C4-2B (cell line): Measurements from ENCODE around the gene TRAPPC6A.

Experiments used
- H3K27ac ChIP-seq: fragments of 450-650 bp; 2 replicates; pipeline ENCODE4 v1.5.1; 2017
- CTCF ChIP-seq: fragments of 450-650 bp; conservative IDR thresholded peaks from 2 replicates; pipeline ENCODE4 v1.5.1; 2017; ENCODE audit warnings: mild to moderate bottlenecking
- ZFX ChIP-seq: fragments of 450-650 bp; IDR thresholded peaks from 2 replicates; pipeline ENCODE4 v1.6.1; 2017

Gene TRAPPC6A

DNA sequence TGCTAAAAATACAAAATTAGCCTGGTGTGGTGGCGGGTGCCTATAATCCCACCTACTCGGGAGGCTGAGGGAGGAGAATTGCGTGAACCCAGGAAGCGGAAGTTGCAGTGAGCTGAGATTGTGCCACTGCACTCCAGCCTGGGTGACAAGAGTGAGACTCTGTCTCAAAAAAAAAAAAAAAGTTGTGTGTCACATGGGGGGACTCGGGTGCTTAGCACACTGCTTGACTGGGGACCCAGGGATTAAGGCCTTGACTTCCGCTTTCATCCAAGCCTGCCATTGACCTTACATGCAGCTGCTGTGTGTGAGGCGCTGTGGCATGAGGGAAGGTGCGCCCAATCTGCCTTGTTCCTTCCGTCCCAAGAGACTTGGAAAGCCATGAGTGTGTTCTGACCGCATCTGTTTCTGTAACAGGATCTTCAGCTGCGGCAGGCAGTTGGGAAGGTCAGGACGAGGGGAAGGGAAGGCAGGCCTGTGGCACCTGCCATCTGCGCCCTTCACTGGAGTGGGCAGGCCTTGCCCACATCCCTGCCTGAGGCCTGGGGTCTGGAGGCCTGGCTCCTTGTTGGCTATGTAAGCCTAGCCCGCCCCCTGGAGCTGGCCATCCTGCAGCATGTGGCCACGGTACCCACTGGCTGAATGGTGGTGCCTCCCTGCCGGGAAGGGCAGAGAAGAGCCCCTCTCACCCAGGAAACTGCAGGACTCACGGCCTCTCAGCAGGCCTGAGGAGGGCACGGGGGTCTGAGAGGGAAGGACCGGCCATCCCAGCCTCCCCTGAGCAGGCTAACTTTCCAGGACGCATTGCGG, 62.0 kb downstream of the TRAPPC6A start:
- no peak overlapping the region for H3K27ac ChIP-seq
- TF ChIP-seq ZFX = no peak
- no peak for TF ChIP-seq CTCF

GRCh38 chr19:45114116-45114515, 63.9 kb downstream of the TRAPPC6A start:
- H3K27ac ChIP-seq = peak overlapping the region; percentile 41; the same call in 1 of the 2 replicates
- TF ChIP-seq ZFX (no peak), CTCF (no peak)

DNA sequence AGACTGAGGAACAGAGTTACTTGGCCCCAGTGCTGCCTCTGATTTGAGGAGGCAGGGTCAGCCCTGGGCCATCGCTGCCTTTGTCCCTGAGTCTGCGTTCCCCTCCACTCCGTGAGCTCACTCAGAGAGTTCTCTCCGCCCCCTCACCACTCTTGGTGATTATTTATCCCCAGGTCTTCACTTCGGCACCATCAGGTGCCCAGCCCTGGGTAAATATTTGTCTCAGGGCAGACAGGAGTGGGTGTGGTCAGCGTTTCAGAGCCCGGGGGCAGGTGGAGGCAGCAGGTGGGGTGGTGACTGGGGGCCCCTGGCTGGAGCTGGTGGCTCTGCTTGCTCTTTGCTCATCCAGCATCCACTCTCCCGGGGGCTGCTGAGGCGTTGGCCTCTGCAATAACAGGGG, 64.4 kb downstream of the TRAPPC6A start:
- TF ChIP-seq ZFX = no peak
- TF ChIP-seq CTCF = no peak
- peak overlapping the region; percentile 41; the same call in 1 of the 2 replicates for H3K27ac ChIP-seq
